ENCODE measurements around the gene ANXA3. TPM values are rescaled to one million over a fixed set of nuclear protein-coding genes. Genes with fewer than 3 reads are reported as not detected.

The ANXA3 gene
- polyA plus RNA-seq, 1 of the 3 experiments (the other 2 are of a cell fraction), result 13.8 TPM

GRCh38 chr4:78560296-78560963, 8.9 kb downstream of the ANXA3 start (continued):
- TF ChIP-seq MAX (IDR thresholded peaks at IDR 0.05; ENCODE audit: low read depth), result 0 out of 2 replicates have a peak, but pooled peaks have one; percentile 23
- peak; percentile 91 for TF ChIP-seq TCF12 (IDR thresholded peaks at IDR 0.05)
- TF ChIP-seq TAF1 (IDR thresholded peaks at IDR 0.05; ENCODE audit: borderline replicate concordance, low read depth, low read length), result no peak
- no peak for TF ChIP-seq EZH2phosphoT487 (IDR thresholded peaks at IDR 0.05; ENCODE audit: borderline replicate concordance, low read depth)
- no peak for TF ChIP-seq SIN3A (IDR thresholded peaks at IDR 0.05; ENCODE audit: borderline replicate concordance, low read depth, low read length)
- TF ChIP-seq JUND (IDR thresholded peaks at IDR 0.05), result peak; percentile 97
- no peak for TF ChIP-seq USF1 (IDR thresholded peaks at IDR 0.05; ENCODE audit: borderline replicate concordance, low read depth)
- no peak for TF ChIP-seq YY1 (IDR thresholded peaks at IDR 0.05; ENCODE audit: low read depth)
- peak; percentile 9 to 95; a peak in 2 of 4 replicates for TF ChIP-seq EP300 (IDR thresholded peaks at IDR 0.05; ENCODE audit: borderline replicate concordance in 1 of 2, low read depth in 1 of 2, low read length in 1 of 2)
- no peak for TF ChIP-seq MXI1 (IDR thresholded peaks at IDR 0.05; ENCODE audit: low read depth, low read length)
- TF ChIP-seq FOXM1 (IDR thresholded peaks at IDR 0.05; ENCODE audit: low read depth), result no peak
- peak; percentile 88 for TF ChIP-seq PBX3 (IDR thresholded peaks at IDR 0.05)
- no peak for TF ChIP-seq GATA2 (CRISPR knock-in tag; IDR thresholded peaks at IDR 0.05)
- TF ChIP-seq MEF2A (IDR thresholded peaks at IDR 0.05; ENCODE audit: borderline replicate concordance, low read depth), result peak; percentile 74; the same call in 1 of the 2 replicates
- TF ChIP-seq USF2 (IDR thresholded peaks at IDR 0.05; ENCODE audit: borderline replicate concordance, low read depth, low read length), result no peak
- no peak for TF ChIP-seq FOXJ3 (CRISPR knock-in tag; IDR thresholded peaks at IDR 0.05)
- no peak for TF ChIP-seq IRF3 (IDR thresholded peaks at IDR 0.05; ENCODE audit: low read depth, low read length)
- TF ChIP-seq RCOR1 (IDR thresholded peaks at IDR 0.05; ENCODE audit: low read length), result no peak
- no peak for TF ChIP-seq RFX5 (IDR thresholded peaks at IDR 0.05; ENCODE audit: low read length)
- TF ChIP-seq ZBTB33 (IDR thresholded peaks at IDR 0.05; ENCODE audit: borderline replicate concordance, low read depth), result peak; percentile 51; the same call in 1 of the 2 replicates
- TF ChIP-seq CTCF (IDR thresholded peaks at IDR 0.05), result no peak
